MM.1S (cell line): Measurements from ENCODE around the gene SULT1A1.

Source experiments
- EZH2 ChIP-seq: fragments of 300-600 bp; sonication (generic); optimal IDR thresholded peaks from 2 replicates; pipeline ENCODE3; 2017; ENCODE audit warnings: low read depth, mild to moderate bottlenecking, antibody characterized with exemption, low read length, mixed read lengths
- EZH2phosphoT487 ChIP-seq: fragments of 300-600 bp; sonication (generic); IDR thresholded peaks from 2 replicates; pipeline ENCODE4 v1.6.1; 2018; ENCODE audit warnings: antibody characterized with exemption, low read length
- TF ChIP-seq, protein P1 (sequence below): fragments of 300-600 bp; sonication (generic); IDR thresholded peaks from 2 replicates; pipeline ENCODE4 v1.5.1; 2016; ENCODE audit warnings: antibody characterized with exemption, low read length, mixed read lengths

DNA sequence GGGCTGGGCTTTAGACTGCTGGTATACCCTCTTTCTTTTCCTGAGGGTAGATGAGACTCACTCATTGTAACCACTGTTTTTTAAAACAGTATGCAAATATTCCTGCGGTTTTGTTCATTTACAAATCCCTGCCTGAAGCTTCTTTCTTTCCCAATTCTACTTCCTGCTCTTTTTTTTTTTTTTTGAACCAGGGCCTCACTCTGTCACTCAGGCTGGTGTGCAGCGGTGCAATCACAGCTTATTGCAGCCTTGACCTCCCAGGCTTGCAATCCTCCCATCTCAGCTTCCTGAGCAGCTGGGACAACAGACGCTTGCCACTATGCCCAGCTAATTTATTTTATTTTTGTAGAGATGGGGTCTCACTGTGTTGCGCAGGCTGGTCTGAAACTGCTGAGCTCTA, 8.0 kb upstream of the SULT1A1 start:
- TF ChIP-seq, protein P1, sequence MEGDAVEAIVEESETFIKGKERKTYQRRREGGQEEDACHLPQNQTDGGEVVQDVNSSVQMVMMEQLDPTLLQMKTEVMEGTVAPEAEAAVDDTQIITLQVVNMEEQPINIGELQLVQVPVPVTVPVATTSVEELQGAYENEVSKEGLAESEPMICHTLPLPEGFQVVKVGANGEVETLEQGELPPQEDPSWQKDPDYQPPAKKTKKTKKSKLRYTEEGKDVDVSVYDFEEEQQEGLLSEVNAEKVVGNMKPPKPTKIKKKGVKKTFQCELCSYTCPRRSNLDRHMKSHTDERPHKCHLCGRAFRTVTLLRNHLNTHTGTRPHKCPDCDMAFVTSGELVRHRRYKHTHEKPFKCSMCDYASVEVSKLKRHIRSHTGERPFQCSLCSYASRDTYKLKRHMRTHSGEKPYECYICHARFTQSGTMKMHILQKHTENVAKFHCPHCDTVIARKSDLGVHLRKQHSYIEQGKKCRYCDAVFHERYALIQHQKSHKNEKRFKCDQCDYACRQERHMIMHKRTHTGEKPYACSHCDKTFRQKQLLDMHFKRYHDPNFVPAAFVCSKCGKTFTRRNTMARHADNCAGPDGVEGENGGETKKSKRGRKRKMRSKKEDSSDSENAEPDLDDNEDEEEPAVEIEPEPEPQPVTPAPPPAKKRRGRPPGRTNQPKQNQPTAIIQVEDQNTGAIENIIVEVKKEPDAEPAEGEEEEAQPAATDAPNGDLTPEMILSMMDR = no peak
- TF ChIP-seq EZH2 = no peak
- no peak for TF ChIP-seq EZH2phosphoT487
